ENCODE measurements around the gene NXPH1. TPM values are rescaled to one million over a fixed set of nuclear protein-coding genes. Genes with fewer than 3 reads are reported as not detected.

Gene NXPH1
- total and polyA plus RNA-seq, 9 of the 15 experiments (the other 6 are each of a cell fraction or from before 2014, with no cell fraction given), result 0.16 TPM; not detected in 8

DNA sequence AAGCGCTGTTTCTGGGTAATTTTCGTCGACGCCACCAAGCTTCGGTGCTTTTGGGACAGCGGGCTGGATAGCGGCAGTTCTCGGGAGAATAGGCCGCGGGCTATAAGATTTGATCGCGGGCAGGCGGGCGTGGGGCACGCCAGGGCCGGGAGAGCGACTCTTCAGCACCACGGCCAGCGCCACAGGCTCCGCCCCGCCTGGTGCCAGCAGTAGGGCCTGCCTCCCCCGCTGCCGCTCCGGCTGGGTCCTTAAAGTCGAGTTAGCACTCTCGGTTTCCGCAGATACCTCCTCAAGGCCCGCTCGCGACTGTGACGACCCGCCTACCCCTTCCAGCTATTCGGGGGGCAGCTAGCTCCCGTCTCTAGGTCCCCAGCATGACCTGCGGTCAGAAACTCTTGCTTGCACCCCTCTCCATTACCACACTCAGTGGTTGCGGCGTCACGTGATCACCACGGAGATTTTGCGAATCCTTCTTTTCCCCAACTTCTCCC lies 9.4 kb downstream of the NXPH1 start (continued):
- no peak for TF ChIP-seq TBL1XR1 (IDR thresholded peaks at IDR 0.05; ENCODE audit: low read length in 2 of 2)
- no peak for TF ChIP-seq RERE (CRISPR knock-in tag; IDR thresholded peaks at IDR 0.05; ENCODE audit: borderline replicate concordance)
- no peak for TF ChIP-seq ZNF431 (CRISPR knock-in tag; IDR thresholded peaks at IDR 0.05)
- TF ChIP-seq, protein P1, sequence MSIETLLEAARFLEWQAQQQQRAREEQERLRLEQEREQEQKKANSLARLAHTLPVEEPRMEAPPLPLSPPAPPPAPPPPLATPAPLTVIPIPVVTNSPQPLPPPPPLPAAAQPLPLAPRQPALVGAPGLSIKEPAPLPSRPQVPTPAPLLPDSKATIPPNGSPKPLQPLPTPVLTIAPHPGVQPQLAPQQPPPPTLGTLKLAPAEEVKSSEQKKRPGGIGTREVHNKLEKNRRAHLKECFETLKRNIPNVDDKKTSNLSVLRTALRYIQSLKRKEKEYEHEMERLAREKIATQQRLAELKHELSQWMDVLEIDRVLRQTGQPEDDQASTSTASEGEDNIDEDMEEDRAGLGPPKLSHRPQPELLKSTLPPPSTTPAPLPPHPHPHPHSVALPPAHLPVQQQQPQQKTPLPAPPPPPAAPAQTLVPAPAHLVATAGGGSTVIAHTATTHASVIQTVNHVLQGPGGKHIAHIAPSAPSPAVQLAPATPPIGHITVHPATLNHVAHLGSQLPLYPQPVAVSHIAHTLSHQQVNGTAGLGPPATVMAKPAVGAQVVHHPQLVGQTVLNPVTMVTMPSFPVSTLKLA (conservative IDR thresholded peaks at IDR 0.05), result 0 out of 4 replicates have a peak, but pooled peaks of 1 of the 2 experiments have one; percentile 16
- TF ChIP-seq OTX1 (CRISPR knock-in tag; IDR thresholded peaks at IDR 0.05), result no peak
- no peak for TF ChIP-seq FOXK2 (conservative IDR thresholded peaks at IDR 0.05 in 1 of 2, IDR thresholded peaks at IDR 0.05 in 1 of 2; ENCODE audit: low read depth in 2 of 2)
- TF ChIP-seq DNMT1 (IDR thresholded peaks at IDR 0.05), result no peak
- no peak for TF ChIP-seq KLF1 (tag; IDR thresholded peaks at IDR 0.05)
- TF ChIP-seq ZKSCAN1 (IDR thresholded peaks at IDR 0.05; ENCODE audit: low read depth, low read length), result no peak
- TF ChIP-seq KAT2B (IDR thresholded peaks at IDR 0.05; ENCODE audit: low read depth, low read length), result no peak
- TF ChIP-seq PCBP1 (IDR thresholded peaks at IDR 0.05; ENCODE audit: low read depth, low read length, poor library complexity, severe bottlenecking), result no peak
- no peak for TF ChIP-seq IRF1 (CRISPR knock-in tag; IDR thresholded peaks at IDR 0.05; ENCODE audit: borderline replicate concordance)
- TF ChIP-seq, protein P2, sequence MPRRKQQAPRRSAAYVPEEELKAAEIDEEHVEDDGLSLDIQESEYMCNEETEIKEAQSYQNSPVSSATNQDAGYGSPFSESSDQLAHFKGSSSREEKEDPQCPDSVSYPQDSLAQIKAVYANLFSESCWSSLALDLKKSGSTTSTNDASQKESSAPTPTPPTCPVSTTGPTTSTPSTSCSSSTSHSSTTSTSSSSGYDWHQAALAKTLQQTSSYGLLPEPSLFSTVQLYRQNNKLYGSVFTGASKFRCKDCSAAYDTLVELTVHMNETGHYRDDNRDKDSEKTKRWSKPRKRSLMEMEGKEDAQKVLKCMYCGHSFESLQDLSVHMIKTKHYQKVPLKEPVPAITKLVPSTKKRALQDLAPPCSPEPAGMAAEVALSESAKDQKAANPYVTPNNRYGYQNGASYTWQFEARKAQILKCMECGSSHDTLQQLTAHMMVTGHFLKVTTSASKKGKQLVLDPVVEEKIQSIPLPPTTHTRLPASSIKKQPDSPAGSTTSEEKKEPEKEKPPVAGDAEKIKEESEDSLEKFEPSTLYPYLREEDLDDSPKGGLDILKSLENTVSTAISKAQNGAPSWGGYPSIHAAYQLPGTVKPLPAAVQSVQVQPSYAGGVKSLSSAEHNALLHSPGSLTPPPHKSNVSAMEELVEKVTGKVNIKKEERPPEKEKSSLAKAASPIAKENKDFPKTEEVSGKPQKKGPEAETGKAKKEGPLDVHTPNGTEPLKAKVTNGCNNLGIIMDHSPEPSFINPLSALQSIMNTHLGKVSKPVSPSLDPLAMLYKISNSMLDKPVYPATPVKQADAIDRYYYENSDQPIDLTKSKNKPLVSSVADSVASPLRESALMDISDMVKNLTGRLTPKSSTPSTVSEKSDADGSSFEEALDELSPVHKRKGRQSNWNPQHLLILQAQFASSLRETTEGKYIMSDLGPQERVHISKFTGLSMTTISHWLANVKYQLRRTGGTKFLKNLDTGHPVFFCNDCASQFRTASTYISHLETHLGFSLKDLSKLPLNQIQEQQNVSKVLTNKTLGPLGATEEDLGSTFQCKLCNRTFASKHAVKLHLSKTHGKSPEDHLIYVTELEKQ (CRISPR knock-in tag; IDR thresholded peaks at IDR 0.05), result no peak
- no peak for TF ChIP-seq HDAC6 (IDR thresholded peaks at IDR 0.05; ENCODE audit: low read depth, low read length)
- TF ChIP-seq ZNF76 (CRISPR knock-in tag; IDR thresholded peaks at IDR 0.05; ENCODE audit: borderline replicate concordance), result no peak
- TF ChIP-seq, protein P3, sequence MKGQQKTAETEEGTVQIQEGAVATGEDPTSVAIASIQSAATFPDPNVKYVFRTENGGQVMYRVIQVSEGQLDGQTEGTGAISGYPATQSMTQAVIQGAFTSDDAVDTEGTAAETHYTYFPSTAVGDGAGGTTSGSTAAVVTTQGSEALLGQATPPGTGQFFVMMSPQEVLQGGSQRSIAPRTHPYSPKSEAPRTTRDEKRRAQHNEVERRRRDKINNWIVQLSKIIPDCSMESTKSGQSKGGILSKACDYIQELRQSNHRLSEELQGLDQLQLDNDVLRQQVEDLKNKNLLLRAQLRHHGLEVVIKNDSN (CRISPR knock-in tag; IDR thresholded peaks at IDR 0.05), result no peak
